PC-9 (cell line): ENCODE results near the gene FKBP6.

Experiments
- CTCF ChIP-seq: fragments of 200-600 bp; sonication (generic); conservative IDR thresholded peaks from 2 replicates; pipeline ENCODE4 v1.6.1; 2017; ENCODE audit warnings: mixed run types, antibody characterized with exemption, mild to moderate bottlenecking, moderate library complexity
- EZH2 ChIP-seq: fragments of 200-600 bp; sonication (generic); IDR thresholded peaks from 2 replicates; pipeline ENCODE4 v1.8.0; 2017; ENCODE audit warnings: antibody characterized with exemption, low read depth

- TF ChIP-seq EZH2 (no peak), CTCF (no peak)
Measured at GRCh38 chr7:73352784-73353183, 24.8 kb downstream of the FKBP6 start.
